GM12878 (cell line): ENCODE data around the gene COL9A3. TPM values are rescaled to one million over a fixed set of nuclear protein-coding genes. Genes with fewer than 3 reads are reported as not detected.
A peak's percentile ranks its signal among the peaks of the same experiment; 100 is the strongest.

Source experiments
- ATAC-seq: fragments of 200-7000 bp; cut with Tn5 transposase; 3 replicates; pipeline ENCODE4 v1.9.1; 2020; ENCODE audit warnings: mild to moderate bottlenecking, moderate library complexity
- BruUV-seq: library from RNA; stranded (reverse); fragments of 400-500 nt; replicated peaks from 2 replicates; lab custom pipeline; 2021; lab: Mats Ljungman, UMichigan
- CTCF ChIA-PET: fragments of 300-600 bp; sonication (Branson Sonifier 250); formaldehyde crosslinking; extraction: SDS; loops from one replicate; lab custom pipeline; 2021; ENCODE audit warnings: inconsistent platforms; lab: Yijun Ruan, JAX
- POLR2A ChIA-PET: fragments of 350-600 bp; formaldehyde crosslinking; extraction: SDS; loops from one replicate; lab custom pipeline; 2021; ENCODE audit warnings: inconsistent platforms; lab: Charles Lee
- RAD21 ChIA-PET: fragments of 300-600 bp; sonication (Branson Sonifier 250); formaldehyde crosslinking; loops from one replicate; lab custom pipeline; 2023; ENCODE audit warnings: antibody characterized with exemption; ENCODE audit not compliant: unreplicated experiment; lab: Charles Lee
- SMC1A ChIA-PET: fragments of 300-600 bp; sonication (Branson Sonifier 250); formaldehyde crosslinking; loops from one replicate; lab custom pipeline; 2023; ENCODE audit not compliant: unreplicated experiment, uncharacterized antibody; lab: Charles Lee
- DNase-seq: peaks from one replicate; pipeline ENCODE4 v3.0.0-alpha.2; 2011; ENCODE audit warnings: low read depth, low spot score
- FAIRE-seq: peaks from 3 replicates; lab custom pipeline; 2011; peaks lifted over from hg19 to GRCh38; lab: Jason Lieb, UNC
- H2AFZ ChIP-seq: 2 replicates; pipeline ENCODE4 v1.6.0; 2011; ENCODE audit warnings: low read depth, low read length, control low read depth; ENCODE audit not compliant: control insufficient read depth
- H3K27ac ChIP-seq: 2 replicates; pipeline ENCODE4 v1.5.1; 2011; ENCODE audit warnings: control low read depth; ENCODE audit not compliant: control insufficient read depth, insufficient read depth
- H3K27me3 ChIP-seq, 2 experiments: replicated peaks in 1 of 2; 2 replicates each; pipeline versions ENCODE4 v1.6.0 to v1.6.1; 2011; ENCODE audit warnings: low read length in 1 of 2; ENCODE audit not compliant: control insufficient read depth in 2 of 2, insufficient read depth in 2 of 2
- H3K36me3 ChIP-seq, 2 experiments: 2 replicates each; pipeline ENCODE4 v1.5.1; 2011; ENCODE audit warnings: low read length in 1 of 2; ENCODE audit not compliant: control insufficient read depth in 2 of 2, insufficient read depth in 2 of 2
- H3K4me1 ChIP-seq: 2 replicates; pipeline ENCODE4 v1.6.1; 2011; ENCODE audit warnings: mild to moderate bottlenecking, low read length, moderate library complexity, mixed read lengths; ENCODE audit not compliant: control insufficient read depth, insufficient read depth
- H3K4me2 ChIP-seq: 2 replicates; pipeline ENCODE4 v1.6.0; 2011; ENCODE audit warnings: control low read depth; ENCODE audit not compliant: control insufficient read depth, insufficient read depth
- H3K4me3 ChIP-seq: fragments of 200-600 bp; sonication (generic); 2 replicates; pipeline ENCODE4 v1.5.1; 2016
- H3K79me2 ChIP-seq: 2 replicates; pipeline ENCODE4 v1.6.0; 2011; ENCODE audit warnings: low read length; ENCODE audit not compliant: control insufficient read depth, insufficient read depth
- H3K9ac ChIP-seq: 2 replicates; pipeline ENCODE4 v1.8.0; 2011; ENCODE audit warnings: low read length, control low read depth, mixed read lengths; ENCODE audit not compliant: control insufficient read depth, insufficient read depth
- H3K9me3 ChIP-seq: replicated peaks from 3 replicates; pipeline ENCODE4 v1.5.1; 2011; ENCODE audit warnings: mild to moderate bottlenecking, low read length; ENCODE audit not compliant: control insufficient read depth, insufficient read depth
- H4K20me1 ChIP-seq: 2 replicates; pipeline ENCODE4 v1.6.0; 2011; ENCODE audit not compliant: control insufficient read depth, insufficient read depth
- CEBPB ChIP-seq, 2 experiments: fragments of 150-350 bp in 1 of 2; IDR thresholded peaks; 2 replicates each; pipeline ENCODE4 v1.6.1; 2012 to 2014; ENCODE audit warnings: low read depth in 2 of 2, low read length in 2 of 2, borderline replicate concordance in 1 of 2, inconsistent platforms in 1 of 2
- WGBS: methylation state at CpG from one replicate; pipeline ENCODE4 v1.1.6; 2016; ENCODE audit warnings: low lambda C conversion rate; ENCODE audit not compliant: insufficient replicate concordance, insufficient coverage; ENCODE audit errors: missing lambda C conversion rate; 5-methylcytosine and 5-hydroxymethylcytosine counted together
- in situ Hi-C: fragments of 300-500 bp; cut with MboI; formaldehyde crosslinking; loops from 9 replicates; pipeline ENCODE4 v1.14.3; 2018; ENCODE audit warnings: mixed read lengths
- intact Hi-C: fragments of 100-400 bp; cut with micrococcal nuclease; formaldehyde crosslinking; loops from one replicate; pipeline ENCODE4 v1.14.2; 2022; ENCODE audit not compliant: unreplicated experiment
- polyA plus RNA-seq, 11 experiments: library from polyadenylated mRNA; depleted of rRNA in 4 of 11; unstranded in 6 of 11; stranded (reverse) in 5 of 11; fragments of >200 nt; fragmentation: Nextera tagmentation in 4 of 11; fragmentation: Illumina TruSeq in 1 of 11; extraction: Ambion mirVana in 4 of 11; extraction: Trizol in 1 of 11; gene quantifications; 1 replicate in 1 of 11; 2 replicates in 10 of 11; pipeline versions ENCODE4 v1.2.1 to v1.2.3, GENCODE V29; 2011 to 2016; ENCODE audit warnings: inconsistent platforms in 2 of 11, missing spikeins in 2 of 11, low read depth in 1 of 11
- total RNA-seq, 4 experiments: library from RNA; depleted of rRNA in 3 of 4; stranded (reverse); fragments of >200 nt in 3 of 4; fragmentation: Illumina TruSeq in 1 of 4; extraction: Trizol in 1 of 4; gene quantifications; 2 replicates each; pipeline versions ENCODE4 v1.2.1 to v1.2.3, GENCODE V29; 2013 to 2021
- TF ChIP-seq, protein P1 (sequence below): IDR thresholded peaks from 2 replicates; pipeline ENCODE4 v1.6.1; 2012; ENCODE audit warnings: improper control_type of control experiment, low read depth, low read length; ENCODE audit not compliant: insufficient replicate concordance
- TF ChIP-seq, protein P2 (sequence below): fragments of 450-650 bp; IDR thresholded peaks from 2 replicates; pipeline ENCODE4 v1.6.1; 2018; ENCODE audit warnings: borderline replicate concordance, mild to moderate bottlenecking; ENCODE audit not compliant: partially characterized antibody
- TF ChIP-seq, protein P3 (sequence below): IDR thresholded peaks from 2 replicates; pipeline ENCODE4 v1.6.1; 2011; ENCODE audit warnings: borderline replicate concordance, low read depth, mild to moderate bottlenecking, moderate library complexity, low read length; ENCODE audit not compliant: insufficient read depth, poor library complexity, severe bottlenecking

COL9A3 gene
- total and polyA plus RNA-seq, 10 of the 15 experiments (the other 5 are each of a cell fraction or from before 2014, with no cell fraction given) = 0.09 to 1.7 (median 0.63) TPM; not detected in 1

DNA sequence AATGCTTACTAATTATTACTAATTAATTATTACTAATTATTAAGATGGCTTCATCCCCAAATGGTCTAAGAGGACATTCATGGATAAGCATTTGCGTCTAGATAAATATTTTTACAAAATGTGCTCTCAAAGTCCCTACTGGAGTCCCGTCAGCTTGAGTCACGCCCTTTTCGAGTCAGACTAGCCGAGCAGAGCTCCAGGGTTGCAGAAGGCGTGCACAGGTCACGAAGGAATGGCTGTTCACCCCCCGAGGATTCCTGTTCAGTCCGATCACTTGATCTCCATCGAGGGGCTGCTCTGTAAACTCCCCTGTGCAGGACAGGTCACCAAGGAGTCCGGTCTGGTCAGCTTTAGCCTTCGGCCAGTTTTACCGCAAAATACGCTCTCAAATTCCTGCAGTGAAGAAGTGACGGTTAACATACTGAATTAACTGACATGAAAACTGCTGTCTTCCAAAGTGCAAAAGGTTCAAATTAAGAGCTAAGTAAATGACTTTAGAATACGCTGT lies 24.9 kb downstream of the COL9A3 start (continued):
- TF ChIP-seq, protein P1, sequence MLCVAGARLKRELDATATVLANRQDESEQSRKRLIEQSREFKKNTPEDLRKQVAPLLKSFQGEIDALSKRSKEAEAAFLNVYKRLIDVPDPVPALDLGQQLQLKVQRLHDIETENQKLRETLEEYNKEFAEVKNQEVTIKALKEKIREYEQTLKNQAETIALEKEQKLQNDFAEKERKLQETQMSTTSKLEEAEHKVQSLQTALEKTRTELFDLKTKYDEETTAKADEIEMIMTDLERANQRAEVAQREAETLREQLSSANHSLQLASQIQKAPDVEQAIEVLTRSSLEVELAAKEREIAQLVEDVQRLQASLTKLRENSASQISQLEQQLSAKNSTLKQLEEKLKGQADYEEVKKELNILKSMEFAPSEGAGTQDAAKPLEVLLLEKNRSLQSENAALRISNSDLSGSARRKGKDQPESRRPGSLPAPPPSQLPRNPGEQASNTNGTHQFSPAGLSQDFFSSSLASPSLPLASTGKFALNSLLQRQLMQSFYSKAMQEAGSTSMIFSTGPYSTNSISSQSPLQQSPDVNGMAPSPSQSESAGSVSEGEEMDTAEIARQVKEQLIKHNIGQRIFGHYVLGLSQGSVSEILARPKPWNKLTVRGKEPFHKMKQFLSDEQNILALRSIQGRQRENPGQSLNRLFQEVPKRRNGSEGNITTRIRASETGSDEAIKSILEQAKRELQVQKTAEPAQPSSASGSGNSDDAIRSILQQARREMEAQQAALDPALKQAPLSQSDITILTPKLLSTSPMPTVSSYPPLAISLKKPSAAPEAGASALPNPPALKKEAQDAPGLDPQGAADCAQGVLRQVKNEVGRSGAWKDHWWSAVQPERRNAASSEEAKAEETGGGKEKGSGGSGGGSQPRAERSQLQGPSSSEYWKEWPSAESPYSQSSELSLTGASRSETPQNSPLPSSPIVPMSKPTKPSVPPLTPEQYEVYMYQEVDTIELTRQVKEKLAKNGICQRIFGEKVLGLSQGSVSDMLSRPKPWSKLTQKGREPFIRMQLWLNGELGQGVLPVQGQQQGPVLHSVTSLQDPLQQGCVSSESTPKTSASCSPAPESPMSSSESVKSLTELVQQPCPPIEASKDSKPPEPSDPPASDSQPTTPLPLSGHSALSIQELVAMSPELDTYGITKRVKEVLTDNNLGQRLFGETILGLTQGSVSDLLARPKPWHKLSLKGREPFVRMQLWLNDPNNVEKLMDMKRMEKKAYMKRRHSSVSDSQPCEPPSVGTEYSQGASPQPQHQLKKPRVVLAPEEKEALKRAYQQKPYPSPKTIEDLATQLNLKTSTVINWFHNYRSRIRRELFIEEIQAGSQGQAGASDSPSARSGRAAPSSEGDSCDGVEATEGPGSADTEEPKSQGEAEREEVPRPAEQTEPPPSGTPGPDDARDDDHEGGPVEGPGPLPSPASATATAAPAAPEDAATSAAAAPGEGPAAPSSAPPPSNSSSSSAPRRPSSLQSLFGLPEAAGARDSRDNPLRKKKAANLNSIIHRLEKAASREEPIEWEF = no peak
- TF ChIP-seq, protein P2, sequence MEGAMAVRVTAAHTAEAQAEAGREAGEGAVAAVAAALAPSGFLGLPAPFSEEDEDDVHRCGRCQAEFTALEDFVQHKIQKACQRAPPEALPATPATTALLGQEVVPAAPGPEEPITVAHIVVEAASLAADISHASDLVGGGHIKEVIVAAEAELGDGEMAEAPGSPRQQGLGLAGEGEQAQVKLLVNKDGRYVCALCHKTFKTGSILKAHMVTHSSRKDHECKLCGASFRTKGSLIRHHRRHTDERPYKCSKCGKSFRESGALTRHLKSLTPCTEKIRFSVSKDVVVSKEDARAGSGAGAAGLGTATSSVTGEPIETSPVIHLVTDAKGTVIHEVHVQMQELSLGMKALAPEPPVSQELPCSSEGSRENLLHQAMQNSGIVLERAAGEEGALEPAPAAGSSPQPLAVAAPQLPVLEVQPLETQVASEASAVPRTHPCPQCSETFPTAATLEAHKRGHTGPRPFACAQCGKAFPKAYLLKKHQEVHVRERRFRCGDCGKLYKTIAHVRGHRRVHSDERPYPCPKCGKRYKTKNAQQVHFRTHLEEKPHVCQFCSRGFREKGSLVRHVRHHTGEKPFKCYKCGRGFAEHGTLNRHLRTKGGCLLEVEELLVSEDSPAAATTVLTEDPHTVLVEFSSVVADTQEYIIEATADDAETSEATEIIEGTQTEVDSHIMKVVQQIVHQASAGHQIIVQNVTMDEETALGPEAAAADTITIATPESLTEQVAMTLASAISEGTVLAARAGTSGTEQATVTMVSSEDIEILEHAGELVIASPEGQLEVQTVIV = no peak

DNA sequence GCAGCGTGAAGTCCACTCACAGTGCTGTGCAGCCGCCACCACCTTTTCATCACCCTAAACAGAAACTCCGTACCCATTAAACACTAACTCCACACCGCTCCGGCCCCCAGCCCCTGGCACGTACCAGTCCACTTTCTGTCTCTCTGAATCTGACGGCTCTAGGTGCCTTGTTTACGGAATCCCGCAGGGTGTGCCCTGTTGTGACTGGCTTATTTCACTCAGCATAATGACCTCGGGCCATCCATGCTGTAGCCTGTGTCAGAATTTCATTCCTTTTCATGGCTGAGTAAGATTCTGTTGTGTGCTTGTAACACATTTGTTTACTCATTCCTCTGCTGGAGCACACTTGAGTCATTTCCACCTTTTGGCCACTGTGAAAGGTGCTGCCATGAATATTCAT lies 26.8 kb downstream of the COL9A3 start:
- Histone ChIP-seq H3K9ac (no peak overlapping the region), H3K4me1 (no peaks in the 10 kb centered on the region), H4K20me1 (no peaks in the 10 kb centered on the region; the same call in 1 of the 2 replicates), H3K27me3 (no peaks in the 10 kb centered on the region; a peak in 1 of 4 replicates), H3K4me2 (no peak overlapping the region), H3K79me2 (no peaks in the 10 kb centered on the region), H3K4me3 (no peak overlapping the region), H3K36me3 (peaks cover 0 to 3% of the 10 kb centered on the region in 2 experiments; a peak in 1 of 4 replicates), H2AFZ (no peak overlapping the region), H3K27ac (no peak overlapping the region), H3K9me3 (no peaks in the 10 kb centered on the region)
- WGBS = 81% methylated on average over 10 of the region's 10 CpGs
- in situ Hi-C loops = no loop called here
- intact Hi-C loops = no loop called here
- ATAC-seq (no peak), DNase-seq (no peak), FAIRE-seq (no peak)
- ChIA-PET RAD21 (no interaction called here), POLR2A (no interaction called here), SMC1A (no interaction called here), CTCF (no interaction called here)
- BruUV-seq = no TSS peak
- TF ChIP-seq CEBPB (IDR thresholded peaks at IDR 0.05; ENCODE audit: borderline replicate concordance in 1 of 2, low read depth in 2 of 2, low read length in 2 of 2) = no peak
- TF ChIP-seq, protein P3, sequence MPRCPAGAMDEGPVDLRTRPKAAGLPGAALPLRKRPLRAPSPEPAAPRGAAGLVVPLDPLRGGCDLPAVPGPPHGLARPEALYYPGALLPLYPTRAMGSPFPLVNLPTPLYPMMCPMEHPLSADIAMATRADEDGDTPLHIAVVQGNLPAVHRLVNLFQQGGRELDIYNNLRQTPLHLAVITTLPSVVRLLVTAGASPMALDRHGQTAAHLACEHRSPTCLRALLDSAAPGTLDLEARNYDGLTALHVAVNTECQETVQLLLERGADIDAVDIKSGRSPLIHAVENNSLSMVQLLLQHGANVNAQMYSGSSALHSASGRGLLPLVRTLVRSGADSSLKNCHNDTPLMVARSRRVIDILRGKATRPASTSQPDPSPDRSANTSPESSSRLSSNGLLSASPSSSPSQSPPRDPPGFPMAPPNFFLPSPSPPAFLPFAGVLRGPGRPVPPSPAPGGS = peak; percentile 25
